MM.1S (cell line): ENCODE measurements around the gene CEP85L.

Source experiments
- DNase-seq: peaks from one replicate; pipeline ENCODE4 v3.0.0-alpha.2; 2015
- H2AFZ ChIP-seq: fragments of 300-600 bp; sonication (generic); 2 replicates; pipeline ENCODE4 v1.6.0; 2016; ENCODE audit warnings: antibody characterized with exemption, low read length
- H3F3A ChIP-seq: fragments of 300-600 bp; sonication (generic); 2 replicates; pipeline ENCODE4 v1.6.1; 2016; ENCODE audit warnings: mild to moderate bottlenecking, antibody characterized with exemption, low read length, moderate library complexity, mixed read lengths; ENCODE audit not compliant: insufficient read depth
- H3K27ac ChIP-seq: fragments of 300-600 bp; sonication (generic); 2 replicates; pipeline ENCODE4 v1.5.1; 2016; ENCODE audit warnings: mild to moderate bottlenecking, low read length
- H3K27me3 ChIP-seq: fragments of 300-600 bp; sonication (generic); replicated peaks from 2 replicates; pipeline ENCODE4 v1.6.0; 2016; ENCODE audit warnings: low read length; ENCODE audit not compliant: insufficient read depth
- H3K36me3 ChIP-seq: fragments of 300-600 bp; sonication (generic); replicated peaks from 2 replicates; pipeline ENCODE4 v1.6.1; 2016; ENCODE audit warnings: mild to moderate bottlenecking, low read length, mixed read lengths; ENCODE audit not compliant: insufficient read depth
- H3K4me1 ChIP-seq: fragments of 300-600 bp; sonication (generic); 2 replicates; pipeline ENCODE4 v1.6.1; 2016; ENCODE audit warnings: low read length, mixed read lengths
- H3K4me2 ChIP-seq: fragments of 300-600 bp; sonication (generic); 2 replicates; pipeline ENCODE4 v1.6.0; 2016; ENCODE audit warnings: low read depth, low read length
- H3K4me3 ChIP-seq: fragments of 300-600 bp; sonication (generic); 2 replicates; pipeline ENCODE4 v1.5.1; 2016; ENCODE audit warnings: low read length, mixed read lengths
- H3K79me2 ChIP-seq: fragments of 300-600 bp; sonication (generic); 2 replicates; pipeline ENCODE4 v1.6.1; 2016; ENCODE audit warnings: mixed run types, low read length, mixed read lengths
- H3K9ac ChIP-seq: fragments of 300-600 bp; sonication (generic); 2 replicates; pipeline ENCODE4 v1.6.1; 2016; ENCODE audit warnings: low read length, mixed read lengths
- H3K9me2 ChIP-seq: fragments of 300-600 bp; sonication (generic); replicated peaks from 2 replicates; pipeline ENCODE4 v1.6.1; 2016; ENCODE audit warnings: mild to moderate bottlenecking, low read length, mixed read lengths; ENCODE audit not compliant: insufficient read depth
- H3K9me3 ChIP-seq: fragments of 300-600 bp; sonication (generic); replicated peaks from 2 replicates; pipeline ENCODE4 v1.6.1; 2016; ENCODE audit warnings: mild to moderate bottlenecking, low read length, mixed read lengths; ENCODE audit not compliant: insufficient read depth
- H4K20me1 ChIP-seq: fragments of 300-600 bp; sonication (generic); 2 replicates; pipeline ENCODE4 v1.6.1; 2016; ENCODE audit warnings: mild to moderate bottlenecking, low read length, moderate library complexity, mixed read lengths; ENCODE audit not compliant: insufficient read depth
- CTCF ChIP-seq: fragments of 300-600 bp; sonication (generic); IDR thresholded peaks from 2 replicates; pipeline ENCODE4 v1.5.1; 2016; ENCODE audit warnings: antibody characterized with exemption, low read length, mixed read lengths
- EZH2 ChIP-seq: fragments of 300-600 bp; sonication (generic); optimal IDR thresholded peaks from 2 replicates; pipeline ENCODE3; 2017; ENCODE audit warnings: low read depth, mild to moderate bottlenecking, antibody characterized with exemption, low read length, mixed read lengths
- EZH2phosphoT487 ChIP-seq: fragments of 300-600 bp; sonication (generic); IDR thresholded peaks from 2 replicates; pipeline ENCODE4 v1.6.1; 2018; ENCODE audit warnings: antibody characterized with exemption, low read length

CEP85L gene

GRCh38 chr6:118678866-118679265 lies 27.5 kb upstream of the CEP85L start:
- no peak overlapping the region for H3K4me2 ChIP-seq
- no peaks in the 10 kb centered on the region for H3K4me1 ChIP-seq
- H3K79me2 ChIP-seq = no peaks in the 10 kb centered on the region
- no peaks in the 10 kb centered on the region for H3K9me3 ChIP-seq
- no peaks in the 10 kb centered on the region for H4K20me1 ChIP-seq
- no peak overlapping the region for H2AFZ ChIP-seq
- no peak for DNase-seq
- no peaks in the 10 kb centered on the region for H3K9me2 ChIP-seq
- no peaks in the 10 kb centered on the region for H3F3A ChIP-seq
- no peaks in the 10 kb centered on the region for H3K36me3 ChIP-seq
- H3K4me3 ChIP-seq = no peak overlapping the region
- no peak for TF ChIP-seq EZH2phosphoT487
- H3K27me3 ChIP-seq = no peaks in the 10 kb centered on the region
- no peak overlapping the region for H3K27ac ChIP-seq
- no peak overlapping the region for H3K9ac ChIP-seq

- no peaks in the 10 kb centered on the region for H3K36me3 ChIP-seq
- no peaks in the 10 kb centered on the region for H3F3A ChIP-seq
These were observed 25.8 kb upstream of the CEP85L start for GRCh38 chr6:118677193-118677592.

GRCh38 chr6:118675225-118675624 lies 23.8 kb upstream of the CEP85L start:
- no peaks in the 10 kb centered on the region for H3K9me2 ChIP-seq
- no peaks in the 10 kb centered on the region for H3K9me3 ChIP-seq
- H3K27ac ChIP-seq = no peak overlapping the region
- no peak overlapping the region for H2AFZ ChIP-seq
- no peaks in the 10 kb centered on the region for H3K36me3 ChIP-seq
- no peak for TF ChIP-seq CTCF
- no peak for TF ChIP-seq EZH2
- TF ChIP-seq EZH2phosphoT487 = no peak
- no peaks in the 10 kb centered on the region for H4K20me1 ChIP-seq
- no peaks in the 10 kb centered on the region for H3K4me1 ChIP-seq
- no peak overlapping the region for H3K9ac ChIP-seq
- H3F3A ChIP-seq = no peaks in the 10 kb centered on the region
- no peak for DNase-seq
- no peak overlapping the region for H3K4me3 ChIP-seq
- no peaks in the 10 kb centered on the region for H3K27me3 ChIP-seq
- H3K4me2 ChIP-seq = no peak overlapping the region
- no peaks in the 10 kb centered on the region for H3K79me2 ChIP-seq

More at GRCh38 chr6:118677193-118677592, 25.8 kb upstream of the CEP85L start:
- Histone ChIP-seq H3K79me2 (no peaks in the 10 kb centered on the region), H3K4me3 (no peak overlapping the region), H3K27me3 (no peaks in the 10 kb centered on the region), H2AFZ (no peak overlapping the region), H3K4me2 (no peak overlapping the region), H4K20me1 (no peaks in the 10 kb centered on the region), H3K9me3 (no peaks in the 10 kb centered on the region), H3K9ac (no peak overlapping the region), H3K4me1 (no peaks in the 10 kb centered on the region), H3K9me2 (no peaks in the 10 kb centered on the region), H3K27ac (no peak overlapping the region)
- DNase-seq = no peak
- TF ChIP-seq EZH2phosphoT487 (no peak), CTCF (no peak), EZH2 (no peak)

GRCh38 chr6:118674772-118675171 lies 23.4 kb upstream of the CEP85L start:
- no peak overlapping the region for H3K27ac ChIP-seq
- H2AFZ ChIP-seq = no peak overlapping the region
- H3K4me3 ChIP-seq = no peak overlapping the region
- H3K9me2 ChIP-seq = no peaks in the 10 kb centered on the region
- TF ChIP-seq EZH2phosphoT487 (no peak), CTCF (no peak), EZH2 (no peak)
- H3K79me2 ChIP-seq = no peaks in the 10 kb centered on the region
- no peaks in the 10 kb centered on the region for H3K36me3 ChIP-seq
- H3K27me3 ChIP-seq = no peaks in the 10 kb centered on the region
- H3K9ac ChIP-seq = no peak overlapping the region
- H3K4me1 ChIP-seq = no peaks in the 10 kb centered on the region
- DNase-seq = no peak
- no peaks in the 10 kb centered on the region for H4K20me1 ChIP-seq
- no peaks in the 10 kb centered on the region for H3F3A ChIP-seq
- no peak overlapping the region for H3K4me2 ChIP-seq
- H3K9me3 ChIP-seq = no peaks in the 10 kb centered on the region
